Mucosa of stomach (tissue), 1 donor: ENCODE results near the gene PEAR1.

Experiments used
- H3K27me3 ChIP-seq: one replicate; pipeline ENCODE4 v1.7.0; 2013; ENCODE audit warnings: mild to moderate bottlenecking, low read length; ENCODE audit not compliant: control insufficient read depth, insufficient read depth
- H3K36me3 ChIP-seq: one replicate; pipeline ENCODE4 v1.7.0; 2013; ENCODE audit warnings: low read length; ENCODE audit not compliant: control insufficient read depth, insufficient read depth
- H3K4me1 ChIP-seq: one replicate; pipeline ENCODE4 v1.7.0; 2013; ENCODE audit warnings: mild to moderate bottlenecking, low read length; ENCODE audit not compliant: control insufficient read depth, insufficient read depth
- H3K4me3 ChIP-seq: one replicate; pipeline ENCODE4 v1.7.0; 2013; ENCODE audit warnings: low read length
- H3K9ac ChIP-seq: one replicate; pipeline ENCODE4 v1.7.0; 2013; ENCODE audit warnings: mild to moderate bottlenecking, low read length, moderate library complexity
- H3K9me3 ChIP-seq: one replicate; pipeline ENCODE4 v1.7.0; 2013; ENCODE audit warnings: mild to moderate bottlenecking, low read length, moderate library complexity; ENCODE audit not compliant: control insufficient read depth
- donor health status: Pancreatic carcinoma.

PEAR1 gene

DNA sequence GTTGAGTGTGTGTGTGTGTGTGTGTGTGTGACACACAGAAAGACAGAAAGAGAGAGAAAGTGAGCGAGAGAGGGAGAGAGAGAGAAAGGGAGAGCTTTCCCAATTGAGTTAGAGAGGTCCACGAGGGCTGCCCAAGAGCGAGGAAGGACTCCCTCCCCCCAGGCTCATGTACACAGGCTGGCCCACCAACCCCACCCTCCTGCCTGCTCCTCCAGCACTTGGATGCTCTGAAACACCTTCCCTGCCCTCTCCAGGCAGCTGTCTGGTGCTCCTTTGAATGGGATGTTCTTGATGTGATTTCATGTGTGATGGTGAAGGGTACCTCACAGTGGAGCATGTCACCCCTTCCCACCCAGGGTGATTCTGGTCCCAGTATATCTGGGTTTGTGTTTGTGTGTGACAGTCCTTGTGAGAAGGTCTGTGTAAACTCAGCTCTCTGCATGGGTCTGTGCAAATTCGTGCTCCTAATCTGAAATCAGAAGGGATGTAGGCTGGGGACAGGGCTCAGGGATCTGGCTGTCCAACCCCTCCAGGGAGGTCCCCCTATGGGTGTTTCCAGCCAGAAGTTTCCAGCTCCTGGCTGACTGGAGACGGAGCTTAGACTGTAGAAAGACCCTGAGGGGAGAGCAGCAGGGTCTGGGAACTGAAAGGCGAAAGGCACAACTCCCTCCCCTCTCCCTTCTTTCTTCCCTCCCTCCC, 6.8 kb upstream of the PEAR1 start:
- H3K9ac ChIP-seq = no peak overlapping the region
- no peak overlapping the region for H3K4me3 ChIP-seq
- no peaks in the 10 kb centered on the region for H3K36me3 ChIP-seq
- no peaks in the 10 kb centered on the region for H3K4me1 ChIP-seq
- no peaks in the 10 kb centered on the region for H3K9me3 ChIP-seq
- H3K27me3 ChIP-seq = peaks cover 59% of the 10 kb centered on the region

GRCh38 chr1:156887317-156887716, 6.2 kb upstream of the PEAR1 start:
- H3K9ac ChIP-seq = no peak overlapping the region
- no peaks in the 10 kb centered on the region for H3K36me3 ChIP-seq
- H3K9me3 ChIP-seq = no peaks in the 10 kb centered on the region
- peaks cover 61% of the 10 kb centered on the region for H3K27me3 ChIP-seq
- no peaks in the 10 kb centered on the region for H3K4me1 ChIP-seq
- no peak overlapping the region for H3K4me3 ChIP-seq

DNA sequence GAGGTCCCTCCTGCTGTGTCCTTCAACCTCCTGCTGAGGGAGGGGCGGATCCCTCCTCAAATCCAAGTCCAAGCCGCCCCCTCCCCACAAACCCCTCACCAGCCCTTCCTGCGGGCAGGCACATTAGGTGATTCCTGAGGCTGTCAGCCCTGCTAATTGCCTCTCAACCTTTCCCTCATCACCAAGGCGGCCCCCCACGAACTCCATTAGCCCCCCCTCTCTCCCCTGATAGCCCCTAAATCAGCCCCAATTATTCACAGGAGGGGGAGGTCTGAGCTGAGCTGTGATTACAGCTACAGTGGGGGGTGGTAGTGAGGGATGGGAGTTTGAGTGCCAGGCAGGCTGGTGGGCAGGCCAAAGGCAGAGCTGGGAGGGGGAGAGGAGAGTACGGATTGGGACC, 5.8 kb upstream of the PEAR1 start:
- no peaks in the 10 kb centered on the region for H3K4me1 ChIP-seq
- no peak overlapping the region for H3K9ac ChIP-seq
- no peaks in the 10 kb centered on the region for H3K9me3 ChIP-seq
- peaks cover 60% of the 10 kb centered on the region for H3K27me3 ChIP-seq
- H3K36me3 ChIP-seq = no peaks in the 10 kb centered on the region
- no peak overlapping the region for H3K4me3 ChIP-seq

DNA sequence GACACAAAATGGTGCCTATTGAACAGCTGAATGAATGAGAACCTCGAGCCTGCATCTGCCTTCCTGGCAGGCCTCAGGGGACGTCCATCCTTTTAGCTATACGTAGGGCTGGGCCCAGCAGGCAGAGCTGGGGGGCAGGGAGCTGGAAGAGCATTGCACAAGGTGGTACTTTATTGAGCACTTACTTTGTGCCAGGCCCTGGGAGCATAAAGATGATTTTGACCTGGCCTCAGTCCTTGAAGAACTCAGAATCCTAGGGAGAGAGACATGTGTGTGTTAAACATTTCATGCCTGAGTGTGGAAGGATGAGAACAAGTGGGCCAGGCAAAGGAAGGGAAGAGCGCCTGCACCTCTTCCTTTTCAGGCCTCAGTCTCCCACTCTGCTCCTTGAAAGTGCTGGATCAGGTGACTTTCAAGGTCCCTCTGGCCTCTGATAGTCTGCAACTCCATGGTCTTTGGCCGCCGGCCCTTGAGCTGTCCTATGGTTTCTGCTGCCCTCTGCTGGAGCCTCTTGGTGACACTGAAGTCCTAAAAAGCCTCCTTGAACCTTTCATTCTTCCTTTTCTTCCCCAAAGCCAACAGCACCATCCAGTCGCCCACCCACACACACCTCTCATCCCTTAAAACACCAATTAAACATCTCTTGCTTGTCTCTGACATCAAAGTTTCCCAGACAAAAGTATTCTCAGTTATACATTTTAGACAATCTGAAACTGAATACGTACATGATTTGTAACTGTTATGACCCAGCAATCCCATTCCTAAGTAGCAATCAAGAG, 3.5 kb upstream of the PEAR1 start:
- H3K9ac ChIP-seq = no peak overlapping the region
- no peak overlapping the region for H3K4me3 ChIP-seq
- peaks cover 5% of the 10 kb centered on the region for H3K4me1 ChIP-seq
- H3K27me3 ChIP-seq = peaks cover 64% of the 10 kb centered on the region
- H3K9me3 ChIP-seq = no peaks in the 10 kb centered on the region
- no peaks in the 10 kb centered on the region for H3K36me3 ChIP-seq

DNA sequence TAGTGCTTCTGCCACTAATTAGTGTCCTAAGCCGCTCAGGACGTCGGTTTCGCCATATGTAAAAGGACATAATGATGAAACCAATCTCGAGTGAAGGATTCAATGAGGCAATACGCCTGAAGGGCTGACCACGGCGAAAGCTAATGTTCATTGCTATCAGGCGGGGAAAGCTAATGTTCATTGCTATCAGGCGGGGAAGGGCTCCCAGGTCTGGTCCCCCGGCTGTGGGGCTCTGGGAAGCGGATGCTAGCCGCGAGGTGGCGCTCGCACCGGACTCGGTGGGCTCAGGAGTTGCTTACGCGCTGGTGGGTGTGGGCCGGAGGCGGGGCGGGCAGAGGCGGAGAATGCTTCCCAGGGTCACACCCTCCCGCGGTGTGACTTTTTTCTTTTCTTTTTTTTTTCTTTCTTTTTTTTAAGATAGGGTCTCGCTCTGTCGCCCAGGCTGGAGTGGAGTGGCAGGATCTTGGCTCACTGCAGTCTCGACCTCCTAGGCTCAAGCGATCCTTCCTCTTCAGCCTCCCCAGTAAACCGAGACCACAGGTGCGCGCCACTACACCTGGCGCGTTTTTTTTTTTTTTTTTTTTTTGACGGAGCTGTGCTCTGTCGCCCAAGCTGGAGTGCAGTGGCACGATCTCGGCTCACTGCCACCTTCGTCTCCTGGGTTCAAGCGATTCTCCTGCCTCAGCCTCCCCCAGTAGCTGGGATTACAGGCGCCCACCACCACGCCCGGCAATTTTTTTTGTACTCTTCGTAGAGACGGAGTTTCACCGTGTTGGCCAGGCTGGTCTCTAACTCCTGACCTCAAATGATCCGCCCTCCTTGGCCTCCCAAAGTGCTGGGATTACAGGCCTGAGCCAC, 1.1 kb upstream of the PEAR1 start:
- no peak overlapping the region for H3K9ac ChIP-seq
- no peaks in the 10 kb centered on the region for H3K9me3 ChIP-seq
- no peak overlapping the region for H3K4me3 ChIP-seq
- H3K4me1 ChIP-seq = peaks cover 5% of the 10 kb centered on the region
- peaks cover 49% of the 10 kb centered on the region for H3K27me3 ChIP-seq
- no peaks in the 10 kb centered on the region for H3K36me3 ChIP-seq

DNA sequence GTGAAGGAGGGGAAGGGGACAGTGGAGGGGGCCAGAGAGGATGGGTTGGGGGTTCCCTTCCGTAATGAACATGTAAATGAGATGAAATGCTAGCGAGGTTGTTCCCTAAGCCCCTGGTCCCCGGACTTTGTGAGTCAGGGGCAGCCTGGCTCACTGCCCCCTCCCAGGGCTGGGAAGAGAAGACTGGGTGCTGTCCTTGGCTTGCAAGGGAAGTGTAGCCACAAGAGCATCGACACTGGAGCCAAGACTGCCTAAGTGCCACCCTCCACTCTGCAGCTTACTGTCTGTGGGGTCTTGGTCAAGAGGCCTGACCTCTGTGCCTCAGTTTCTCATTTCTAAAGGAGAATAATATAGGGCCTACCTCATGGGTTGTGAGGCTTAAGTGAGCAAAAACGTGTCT, 483 bp downstream of the PEAR1 start:
- no peak overlapping the region for H3K4me3 ChIP-seq
- peaks cover 5% of the 10 kb centered on the region for H3K4me1 ChIP-seq
- peak overlapping the region; percentile 39 for H3K9ac ChIP-seq
- no peaks in the 10 kb centered on the region for H3K36me3 ChIP-seq
- no peaks in the 10 kb centered on the region for H3K9me3 ChIP-seq
- peaks cover 47% of the 10 kb centered on the region for H3K27me3 ChIP-seq

GRCh38 chr1:156894711-156895454, 1.4 kb downstream of the PEAR1 start:
- Histone ChIP-seq H3K9ac (no peak overlapping the region), H3K4me1 (peaks cover 5% of the 10 kb centered on the region), H3K9me3 (no peaks in the 10 kb centered on the region), H3K36me3 (no peaks in the 10 kb centered on the region), H3K27me3 (peaks cover 54% of the 10 kb centered on the region), H3K4me3 (no peak overlapping the region)

GRCh38 chr1:156895455-156895812, 1.9 kb downstream of the PEAR1 start:
- Histone ChIP-seq H3K36me3 (no peaks in the 10 kb centered on the region), H3K4me1 (peaks cover 5% of the 10 kb centered on the region), H3K9me3 (no peaks in the 10 kb centered on the region), H3K27me3 (peaks cover 57% of the 10 kb centered on the region), H3K9ac (no peak overlapping the region), H3K4me3 (no peak overlapping the region)

DNA sequence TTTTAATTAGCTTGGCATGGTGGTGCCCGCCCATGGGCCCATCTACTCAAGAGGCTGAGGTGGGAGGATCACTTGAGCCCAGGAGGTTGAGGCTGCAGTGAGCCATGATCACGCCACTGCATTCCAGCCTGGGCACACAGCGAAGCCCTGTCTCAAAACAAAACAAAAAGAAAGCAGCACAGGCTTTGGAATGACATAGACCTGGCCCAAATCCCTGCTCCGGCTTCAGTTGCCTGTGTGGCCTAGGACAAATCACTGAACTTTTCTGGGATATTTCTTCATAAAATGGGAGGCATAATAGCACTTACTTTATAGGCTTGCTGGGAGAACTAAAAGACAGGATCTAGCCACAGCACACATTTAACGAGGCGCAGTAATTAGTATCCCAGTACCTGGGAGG, 2.4 kb downstream of the PEAR1 start:
- Histone ChIP-seq H3K27me3 (peaks cover 57% of the 10 kb centered on the region), H3K9ac (no peak overlapping the region), H3K4me1 (peaks cover 5% of the 10 kb centered on the region), H3K36me3 (no peaks in the 10 kb centered on the region), H3K9me3 (no peaks in the 10 kb centered on the region), H3K4me3 (no peak overlapping the region)

GRCh38 chr1:156896490-156897033, 3.0 kb downstream of the PEAR1 start:
- no peaks in the 10 kb centered on the region for H3K9me3 ChIP-seq
- H3K4me1 ChIP-seq = peaks cover 5% of the 10 kb centered on the region
- no peak overlapping the region for H3K9ac ChIP-seq
- peaks cover 52% of the 10 kb centered on the region for H3K27me3 ChIP-seq
- no peaks in the 10 kb centered on the region for H3K36me3 ChIP-seq
- H3K4me3 ChIP-seq = no peak overlapping the region

- no peaks in the 10 kb centered on the region for H3K36me3 ChIP-seq
- H3K4me3 ChIP-seq = no peak overlapping the region
- H3K9ac ChIP-seq = no peak overlapping the region
- H3K27me3 ChIP-seq = peaks cover 46% of the 10 kb centered on the region
- H3K9me3 ChIP-seq = no peaks in the 10 kb centered on the region
- peaks cover 5% of the 10 kb centered on the region for H3K4me1 ChIP-seq
These were observed 3.7 kb downstream of the PEAR1 start for GRCh38 chr1:156897078-156897825.
